Lower lobe of right lung (tissue), 2 donors: ENCODE measurements around the gene PAAF1. TPM values are rescaled to one million over a fixed set of nuclear protein-coding genes. Genes with fewer than 3 reads are reported as not detected.

ENCODE experiments used
- ATAC-seq, 2 donors: fragments of 200-7000 bp; cut with Tn5 transposase; one replicate each; pipeline ENCODE4 v1.9.1; 2020 to 2022; ENCODE audit warnings: mild to moderate bottlenecking in 2 of 2, moderate library complexity in 2 of 2
- DNase-seq: peaks from one replicate; pipeline ENCODE4 v3.0.0-alpha.2; 2020
- H3K27ac ChIP-seq: fragments of 200-600 bp; one replicate; pipeline ENCODE4 v1.8.0; 2022
- H3K27me3 ChIP-seq: fragments of 200-600 bp; one replicate; pipeline ENCODE4 v1.8.0; 2022; ENCODE audit warnings: low read depth
- H3K36me3 ChIP-seq: fragments of 200-600 bp; one replicate; pipeline ENCODE4 v1.8.0; 2022; ENCODE audit warnings: mild to moderate bottlenecking
- H3K4me1 ChIP-seq: fragments of 200-600 bp; one replicate; pipeline ENCODE4 v1.8.0; 2022
- H3K4me3 ChIP-seq: fragments of 200-600 bp; one replicate; pipeline ENCODE4 v1.8.0; 2022; ENCODE audit warnings: mild to moderate bottlenecking
- H3K9me3 ChIP-seq: fragments of 200-600 bp; one replicate; pipeline ENCODE4 v1.8.0; 2022
- CTCF ChIP-seq: fragments of 200-600 bp; IDR thresholded peaks from one replicate; pipeline ENCODE4 v1.8.0; 2022; ENCODE audit warnings: antibody characterized with exemption, mild to moderate bottlenecking
- intact Hi-C: fragments of 100-400 bp; cut with DNase I; formaldehyde crosslinking; loops from one replicate; pipeline ENCODE4 v1.11.0; 2022
- total RNA-seq: library from RNA; stranded (reverse); fragmentation: NEBNext Ultra II Directional; extraction: Animal tissue kit (Norgen Biotek cat#: 25700); gene quantifications from one replicate; pipeline ENCODE4 v1.2.1, GENCODE V29; 2021
- donor health status: DM: no; HTN: yes; CAD: no; lungs with severe emphysema.

PAAF1 gene
- total RNA-seq, 1 donor from 2014 or later = 15.2 TPM

GRCh38 chr11:73972187-73972586 lies 95.4 kb downstream of the PAAF1 start:
- no peaks in the 10 kb centered on the region for H3K27me3 ChIP-seq
- no peaks in the 10 kb centered on the region for H3K9me3 ChIP-seq
- no peak overlapping the region for H3K27ac ChIP-seq
- no peak overlapping the region for H3K4me3 ChIP-seq
- peaks cover 29% of the 10 kb centered on the region for H3K36me3 ChIP-seq
- H3K4me1 ChIP-seq = peaks cover 21% of the 10 kb centered on the region
- intact Hi-C loops = no loop called here
- no peak for ATAC-seq
- no peak for TF ChIP-seq CTCF
- DNase-seq = no peak

- Histone ChIP-seq H3K4me1 (peaks cover 24% of the 10 kb centered on the region), H3K27ac (no peak overlapping the region), H3K9me3 (no peaks in the 10 kb centered on the region), H3K27me3 (no peaks in the 10 kb centered on the region), H3K4me3 (no peak overlapping the region), H3K36me3 (peaks cover 36% of the 10 kb centered on the region)
- intact Hi-C loops = no loop called here
- ATAC-seq (no peak), DNase-seq (no peak)
- TF ChIP-seq CTCF = no peak
These were observed 96.0 kb downstream of the PAAF1 start for GRCh38 chr11:73972620-73973449.

- no peak for TF ChIP-seq CTCF
- Histone ChIP-seq H3K27ac (peak overlapping the region; percentile 41), H3K36me3 (peaks cover 46% of the 10 kb centered on the region), H3K9me3 (no peaks in the 10 kb centered on the region), H3K4me3 (no peak overlapping the region), H3K27me3 (no peaks in the 10 kb centered on the region), H3K4me1 (peaks cover 44% of the 10 kb centered on the region)
- ATAC-seq (no peak), DNase-seq (no peak)
- intact Hi-C loops = no loop called here
These were observed 98.0 kb downstream of the PAAF1 start for GRCh38 chr11:73974604-73975478.

- Histone ChIP-seq H3K27me3 (no peaks in the 10 kb centered on the region), H3K4me3 (no peak overlapping the region), H3K27ac (no peak overlapping the region), H3K4me1 (peaks cover 49% of the 10 kb centered on the region), H3K36me3 (peaks cover 52% of the 10 kb centered on the region), H3K9me3 (no peaks in the 10 kb centered on the region)
- DNase-seq (no peak), ATAC-seq (no peak)
- intact Hi-C loops = no loop called here
- no peak for TF ChIP-seq CTCF
These were observed 98.6 kb downstream of the PAAF1 start for GRCh38 chr11:73975479-73975757.

- peaks cover 56% of the 10 kb centered on the region for H3K36me3 ChIP-seq
- TF ChIP-seq CTCF = no peak
- no peak overlapping the region for H3K27ac ChIP-seq
- H3K4me1 ChIP-seq = peaks cover 61% of the 10 kb centered on the region
- DNase-seq (no peak), ATAC-seq (no peak)
- no peaks in the 10 kb centered on the region for H3K27me3 ChIP-seq
- intact Hi-C loops = no loop called here
- H3K9me3 ChIP-seq = no peaks in the 10 kb centered on the region
- H3K4me3 ChIP-seq = no peak overlapping the region
These were observed 99.8 kb downstream of the PAAF1 start for GRCh38 chr11:73976451-73977151.
